Measurements from ENCODE around the gene KCNG3.

Gene KCNG3

DNA sequence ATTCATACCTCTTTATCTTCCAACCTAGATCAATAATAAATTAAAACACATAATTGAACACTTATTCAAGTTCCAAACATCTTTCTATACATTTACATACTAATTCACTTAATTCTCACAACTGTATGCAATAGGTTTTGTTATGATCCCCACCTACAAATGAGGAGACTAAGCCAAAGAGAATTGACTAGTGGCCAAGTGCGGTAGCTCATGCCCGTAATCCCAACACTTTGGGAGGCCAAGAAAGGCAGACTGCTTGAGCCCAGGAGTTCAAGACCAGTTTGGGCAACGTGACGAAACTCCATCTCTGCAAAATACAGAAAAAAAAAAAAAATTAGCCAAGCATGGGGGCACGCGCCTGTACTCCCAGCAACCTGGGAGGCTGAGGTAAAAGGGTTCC is 36.8 kb downstream of the KCNG3 start:
- Mint-ChIP-seq H3K4me3 (no peak overlapping the region), H3K9me3 (no peaks in the 10 kb centered on the region), H3K4me1 (ENCODE audit: low read depth) (no peaks in the 10 kb centered on the region), H3K36me3 (ENCODE audit: low read depth) (no peaks in the 10 kb centered on the region), H3K27me3 (ENCODE audit: low read depth) (peaks cover 7% of the 10 kb centered on the region), H3K27ac (no peak overlapping the region)

DNA sequence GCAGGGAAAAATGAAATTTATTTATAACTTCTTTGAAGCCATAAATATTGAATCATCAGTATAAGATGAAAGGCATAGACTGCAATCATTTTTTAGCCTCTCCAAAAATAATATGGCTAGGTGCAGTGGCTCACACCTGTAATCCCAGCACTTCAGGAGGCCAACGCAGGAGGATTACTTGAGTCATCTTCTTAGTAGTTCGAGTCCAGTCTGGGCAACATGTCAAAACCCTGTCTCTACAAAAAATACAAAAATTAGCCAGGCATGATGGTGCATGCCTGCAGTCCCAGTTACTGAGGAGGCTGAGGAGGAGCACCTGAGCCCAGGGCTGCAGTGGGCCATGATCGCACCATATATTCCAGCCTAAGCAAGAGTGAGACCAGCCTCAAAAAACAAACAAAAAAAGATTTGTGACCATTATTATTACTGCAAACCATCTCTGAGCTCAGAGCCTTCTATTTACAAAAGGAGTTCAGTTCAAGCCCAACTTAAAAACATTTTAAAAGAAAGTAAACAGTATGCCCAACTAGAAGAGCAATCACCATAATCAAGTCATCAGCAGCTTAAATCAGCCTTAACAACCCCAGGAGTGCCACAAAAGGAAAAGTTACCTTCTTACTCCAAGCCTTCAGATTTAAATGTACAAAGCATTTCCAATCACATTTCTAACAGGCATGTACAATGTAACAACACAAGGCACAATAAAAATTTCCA is 37.5 kb downstream of the KCNG3 start:
- Mint-ChIP-seq H3K4me1 (ENCODE audit: low read depth) (no peaks in the 10 kb centered on the region), H3K9me3 (no peaks in the 10 kb centered on the region), H3K27me3 (ENCODE audit: low read depth) (peaks cover 7% of the 10 kb centered on the region), H3K4me3 (no peak overlapping the region), H3K36me3 (ENCODE audit: low read depth) (no peaks in the 10 kb centered on the region), H3K27ac (no peak overlapping the region)

DNA sequence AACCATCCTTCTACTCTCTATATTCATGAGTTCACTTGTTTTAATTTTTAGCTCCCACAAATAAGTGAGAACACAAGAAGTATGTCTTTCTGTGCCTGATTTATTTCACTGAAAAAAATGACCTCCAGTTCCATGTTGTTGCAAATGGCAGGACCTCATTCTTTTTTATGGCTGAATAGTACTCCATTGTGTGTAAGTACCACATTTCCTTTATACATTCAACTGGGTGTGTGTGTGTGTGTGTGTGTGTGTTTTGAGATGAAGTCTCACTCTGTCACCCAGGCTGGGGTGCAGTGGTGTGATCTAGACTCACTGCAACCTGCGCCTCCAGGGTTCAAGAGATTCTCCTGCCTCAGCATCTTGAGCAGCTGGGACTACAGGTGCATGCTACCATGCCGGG is 41.2 kb downstream of the KCNG3 start:
- H3K27me3 Mint-ChIP-seq (ENCODE audit: low read depth) = no peaks in the 10 kb centered on the region
- H3K4me1 Mint-ChIP-seq (ENCODE audit: low read depth) = no peaks in the 10 kb centered on the region
- no peak overlapping the region for H3K27ac Mint-ChIP-seq
- H3K9me3 Mint-ChIP-seq = no peaks in the 10 kb centered on the region
- H3K36me3 Mint-ChIP-seq (ENCODE audit: low read depth) = no peaks in the 10 kb centered on the region
- no peak overlapping the region for H3K4me3 Mint-ChIP-seq

DNA sequence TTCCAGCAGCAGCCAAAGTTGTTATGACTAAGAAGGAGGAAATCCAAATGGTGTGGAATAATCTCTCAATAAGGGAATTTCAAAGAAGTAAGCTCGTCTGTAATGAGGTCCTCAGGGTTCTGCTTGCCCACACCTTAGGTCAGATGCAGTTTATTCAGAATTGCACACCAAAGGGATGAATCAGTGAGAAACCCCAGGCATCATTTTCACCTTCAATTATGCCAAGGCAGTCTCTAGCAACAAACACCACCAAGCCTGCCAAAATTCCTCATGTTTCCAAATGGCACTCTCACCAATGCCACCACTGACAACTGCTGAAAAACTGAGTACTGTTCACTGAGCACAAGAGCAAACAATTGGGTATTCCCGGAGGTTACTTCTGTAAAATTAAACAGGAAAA is 43.6 kb downstream of the KCNG3 start:
- H3K27ac Mint-ChIP-seq = no peak overlapping the region
- H3K4me3 Mint-ChIP-seq = no peak overlapping the region
- no peaks in the 10 kb centered on the region for H3K36me3 Mint-ChIP-seq (ENCODE audit: low read depth)
- H3K4me1 Mint-ChIP-seq (ENCODE audit: low read depth) = no peaks in the 10 kb centered on the region
- no peaks in the 10 kb centered on the region for H3K9me3 Mint-ChIP-seq
- H3K27me3 Mint-ChIP-seq (ENCODE audit: low read depth) = no peaks in the 10 kb centered on the region

DNA sequence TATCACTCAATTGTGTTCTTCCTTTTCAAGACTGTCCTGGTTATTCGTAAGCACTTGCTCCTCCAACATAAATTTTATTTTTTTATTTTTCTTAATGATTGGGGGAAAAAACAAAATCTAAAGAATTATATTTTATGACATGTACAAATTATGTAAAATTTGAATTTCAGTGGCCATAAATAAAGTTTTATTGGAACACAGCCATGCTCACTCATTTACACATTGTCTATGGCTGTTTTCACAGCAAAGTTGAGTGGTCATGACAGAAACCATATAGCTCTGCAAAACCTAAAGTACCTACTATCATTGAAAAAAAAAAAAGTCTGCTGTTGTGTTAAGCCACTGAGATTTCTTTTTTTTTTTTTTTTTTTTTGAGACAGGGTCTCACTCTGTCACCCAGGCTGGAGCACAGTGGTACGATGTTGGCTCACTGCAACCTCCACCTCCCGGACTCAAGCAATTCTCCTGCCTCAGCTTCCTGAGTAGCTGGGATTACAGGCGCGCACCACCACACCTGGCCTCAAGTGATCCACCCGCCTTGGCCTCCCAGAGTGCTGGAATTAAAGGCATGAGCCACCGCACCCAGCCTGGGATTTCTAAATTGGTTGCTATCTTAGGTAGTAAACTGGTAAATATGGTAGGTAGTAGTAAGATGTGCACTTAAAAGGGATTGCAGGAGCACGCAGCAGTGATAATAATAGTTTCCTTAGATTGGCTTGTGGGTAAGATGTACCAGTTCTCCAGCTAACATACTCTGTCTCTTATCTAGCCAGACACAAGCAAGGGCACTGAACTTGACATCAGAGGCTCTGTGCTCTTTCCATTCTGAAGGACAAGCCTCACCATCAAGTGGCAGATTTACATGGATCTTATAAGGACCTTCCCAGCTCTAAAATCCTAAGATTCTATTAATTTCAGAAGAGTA is 44.4 kb downstream of the KCNG3 start:
- Mint-ChIP-seq H3K4me1 (ENCODE audit: low read depth) (no peaks in the 10 kb centered on the region), H3K36me3 (ENCODE audit: low read depth) (no peaks in the 10 kb centered on the region), H3K27me3 (ENCODE audit: low read depth) (no peaks in the 10 kb centered on the region), H3K9me3 (no peaks in the 10 kb centered on the region), H3K27ac (no peak overlapping the region), H3K4me3 (no peak overlapping the region)

DNA sequence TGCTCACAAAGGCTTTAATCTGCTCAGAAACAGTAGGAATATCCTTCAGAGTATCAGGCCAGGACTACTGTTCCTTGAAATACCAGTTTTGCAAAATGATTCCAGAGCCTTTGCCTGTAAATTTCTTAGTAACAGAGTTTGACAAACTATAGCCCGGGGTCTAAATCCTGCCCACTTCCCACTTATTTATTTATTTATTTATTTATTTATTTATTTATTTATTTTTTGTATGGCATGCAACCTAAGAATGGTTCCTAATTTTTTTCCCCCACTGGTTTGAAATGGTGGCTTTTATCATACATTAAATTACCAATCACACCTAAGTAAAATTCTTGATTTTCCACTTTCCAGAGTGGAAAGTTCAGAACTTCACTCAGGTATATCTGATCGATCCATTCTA is 45.6 kb downstream of the KCNG3 start:
- H3K27me3 Mint-ChIP-seq (ENCODE audit: low read depth) = peaks cover 8% of the 10 kb centered on the region

DNA sequence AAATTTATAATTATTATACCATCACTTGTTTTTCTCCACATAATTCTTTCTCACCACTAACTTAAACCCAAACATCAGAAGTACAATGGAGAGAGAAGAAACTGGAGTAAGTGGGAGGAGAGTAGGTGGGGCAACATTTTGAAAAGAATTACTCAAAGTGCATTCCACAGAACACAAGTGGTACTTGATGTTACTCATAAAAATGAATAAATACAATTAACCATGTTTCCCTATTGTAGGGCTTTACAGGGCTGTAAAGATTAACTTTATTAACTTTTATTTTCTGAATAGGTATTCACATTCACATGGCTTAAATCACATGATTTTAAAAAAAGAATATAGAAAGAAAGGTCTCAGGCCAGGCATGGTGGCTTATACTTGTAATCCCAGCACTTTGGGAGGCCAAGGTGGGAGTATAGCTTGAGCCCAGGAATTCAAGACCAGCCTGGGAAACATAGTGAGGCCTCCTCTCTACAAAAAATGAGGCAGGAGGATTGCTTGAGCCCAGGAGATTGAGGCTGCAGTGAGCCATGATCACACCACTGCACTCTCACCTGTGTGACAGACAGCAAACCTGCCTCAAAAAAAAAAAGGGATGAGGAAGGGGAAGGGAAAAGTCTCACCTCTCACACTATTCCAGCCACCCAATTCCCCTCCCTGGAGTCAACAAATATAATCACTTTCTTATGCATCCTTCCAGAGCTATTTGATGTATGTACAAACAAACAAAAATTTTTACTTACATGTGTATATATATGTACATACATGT is 47.1 kb downstream of the KCNG3 start:
- H3K4me1 Mint-ChIP-seq (ENCODE audit: low read depth) = no peaks in the 10 kb centered on the region
- peaks cover 13% of the 10 kb centered on the region for H3K27me3 Mint-ChIP-seq (ENCODE audit: low read depth)
- no peaks in the 10 kb centered on the region for H3K36me3 Mint-ChIP-seq (ENCODE audit: low read depth)
- H3K27ac Mint-ChIP-seq = no peak overlapping the region
- H3K4me3 Mint-ChIP-seq = no peak overlapping the region
- no peaks in the 10 kb centered on the region for H3K9me3 Mint-ChIP-seq

More for the DNA sequence above, 45.6 kb downstream of the KCNG3 start:
- Mint-ChIP-seq H3K4me3 (no peak overlapping the region), H3K36me3 (ENCODE audit: low read depth) (no peaks in the 10 kb centered on the region), H3K4me1 (ENCODE audit: low read depth) (no peaks in the 10 kb centered on the region), H3K27ac (no peak overlapping the region), H3K9me3 (no peaks in the 10 kb centered on the region)

DNA sequence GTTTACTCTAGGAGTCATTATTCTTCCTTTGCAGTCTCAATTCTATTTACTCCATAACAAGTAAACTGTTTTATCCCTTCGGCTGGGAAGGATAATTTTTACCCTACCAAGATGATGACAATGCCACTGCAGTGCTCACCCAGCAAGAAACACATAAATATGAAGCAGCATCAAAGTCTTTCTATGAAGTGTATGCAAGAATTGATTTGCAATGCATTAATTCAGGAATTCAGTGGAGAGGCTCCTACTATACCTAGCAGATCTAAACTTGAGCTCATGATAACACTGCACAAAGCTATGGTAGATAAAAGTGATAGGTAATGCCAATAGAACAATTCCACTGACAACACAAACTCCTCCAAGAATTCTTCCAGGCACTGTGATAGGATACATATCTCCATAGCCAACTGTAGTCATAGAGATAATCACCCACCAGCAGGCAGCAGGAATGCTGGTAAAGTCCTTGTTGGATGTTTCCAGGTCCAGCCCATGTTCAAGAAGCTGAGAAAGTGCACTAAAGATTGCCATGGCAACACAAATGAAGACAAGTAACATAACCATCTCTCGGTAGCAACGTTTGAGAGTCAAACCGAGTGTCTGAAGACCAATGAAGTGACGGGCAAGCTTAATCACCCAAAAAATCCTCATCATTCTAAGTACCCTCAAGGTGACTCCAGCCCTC is 49.9 kb downstream of the KCNG3 start:
- Mint-ChIP-seq H3K9me3 (no peaks in the 10 kb centered on the region), H3K36me3 (ENCODE audit: low read depth) (no peaks in the 10 kb centered on the region), H3K4me3 (no peak overlapping the region), H3K4me1 (ENCODE audit: low read depth) (no peaks in the 10 kb centered on the region), H3K27me3 (ENCODE audit: low read depth) (peaks cover 13% of the 10 kb centered on the region), H3K27ac (no peak overlapping the region)

DNA sequence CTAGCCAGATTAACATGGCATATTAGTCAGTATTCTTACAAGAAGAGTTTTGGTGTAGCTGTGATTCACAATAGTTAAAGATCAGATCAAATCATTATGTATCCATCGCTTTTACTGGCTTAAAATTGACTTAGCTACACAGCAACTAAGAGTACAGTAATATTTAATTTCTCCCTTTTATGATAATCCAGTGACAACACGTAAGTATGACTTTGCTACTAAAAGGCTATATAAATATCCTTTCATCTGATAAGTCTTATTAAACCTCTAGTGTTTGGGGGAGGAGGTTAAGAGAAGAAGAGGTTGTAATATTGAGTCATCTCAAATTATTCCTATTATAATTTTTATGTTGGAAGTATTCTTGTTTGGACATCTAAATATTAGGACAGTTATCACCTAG is 51.0 kb downstream of the KCNG3 start:
- peaks cover 13% of the 10 kb centered on the region for H3K27me3 Mint-ChIP-seq (ENCODE audit: low read depth)

DNA sequence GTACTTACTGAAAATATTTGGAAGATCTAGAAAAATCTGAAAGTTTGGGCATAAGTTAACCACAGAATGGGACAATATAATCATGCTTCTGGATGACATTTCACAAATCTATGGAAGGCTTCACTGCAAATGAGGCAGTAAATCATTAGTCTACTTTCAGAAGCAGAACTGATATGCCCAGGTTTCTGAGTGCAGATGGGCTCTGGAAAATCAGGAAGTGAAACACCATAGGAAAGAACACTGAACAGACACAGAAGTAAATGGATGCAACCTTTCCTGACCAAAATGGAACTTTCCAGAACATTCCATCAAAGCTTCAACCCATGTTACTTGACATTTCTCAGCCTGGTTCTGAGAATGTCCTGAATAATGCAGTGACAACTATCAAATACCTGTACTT is 55.1 kb downstream of the KCNG3 start:
- Mint-ChIP-seq H3K27ac (no peak overlapping the region), H3K4me1 (ENCODE audit: low read depth) (no peaks in the 10 kb centered on the region), H3K9me3 (no peaks in the 10 kb centered on the region), H3K36me3 (ENCODE audit: low read depth) (no peaks in the 10 kb centered on the region), H3K27me3 (ENCODE audit: low read depth) (peaks cover 22% of the 10 kb centered on the region), H3K4me3 (no peak overlapping the region)

More for the DNA sequence above, 51.0 kb downstream of the KCNG3 start:
- Mint-ChIP-seq H3K27ac (no peak overlapping the region), H3K9me3 (no peaks in the 10 kb centered on the region), H3K4me3 (no peak overlapping the region), H3K36me3 (ENCODE audit: low read depth) (no peaks in the 10 kb centered on the region), H3K4me1 (ENCODE audit: low read depth) (no peaks in the 10 kb centered on the region)

DNA sequence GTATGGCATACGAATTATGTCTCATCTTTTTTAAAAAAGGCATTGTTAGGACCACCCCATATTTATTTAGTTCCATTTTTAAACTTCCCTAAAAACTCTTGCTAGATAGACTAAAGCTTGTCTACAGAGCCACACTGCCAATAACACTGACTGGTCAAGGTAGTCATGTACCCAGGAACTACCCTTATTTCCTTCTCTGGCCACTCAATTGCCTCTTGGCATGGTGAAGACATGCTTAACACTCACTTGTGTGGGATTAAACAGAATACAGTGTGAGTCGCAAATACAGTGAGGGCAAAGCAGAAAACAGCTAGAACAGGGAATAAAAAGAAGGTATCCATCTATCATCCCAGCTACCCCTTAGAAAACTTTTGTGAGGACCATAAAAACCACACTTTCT is 57.4 kb downstream of the KCNG3 start:
- H3K4me3 Mint-ChIP-seq = no peak overlapping the region

DNA sequence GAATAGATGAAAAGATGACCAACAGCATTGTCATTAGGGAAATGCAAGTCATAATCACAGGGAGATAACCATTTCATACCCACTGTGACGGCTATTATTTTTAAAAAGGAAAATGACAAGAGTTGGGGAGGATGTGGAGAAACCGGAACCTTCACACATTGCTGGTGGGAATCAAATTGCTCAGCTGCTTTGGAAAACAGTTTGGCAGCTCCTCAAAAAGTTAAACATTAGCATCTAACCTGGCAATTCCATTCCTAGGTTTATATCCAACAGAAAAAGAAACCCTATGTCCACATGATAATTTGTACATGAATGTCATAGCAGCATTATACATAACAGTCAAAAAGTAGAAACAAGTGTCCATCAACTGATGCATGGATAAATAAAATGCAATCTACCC is 58.2 kb downstream of the KCNG3 start:
- no peaks in the 10 kb centered on the region for H3K4me1 Mint-ChIP-seq (ENCODE audit: low read depth)
- no peaks in the 10 kb centered on the region for H3K36me3 Mint-ChIP-seq (ENCODE audit: low read depth)
- no peak overlapping the region for H3K27ac Mint-ChIP-seq
- no peaks in the 10 kb centered on the region for H3K9me3 Mint-ChIP-seq
- peaks cover 18% of the 10 kb centered on the region for H3K27me3 Mint-ChIP-seq (ENCODE audit: low read depth)
- no peak overlapping the region for H3K4me3 Mint-ChIP-seq

More for the DNA sequence above, 57.4 kb downstream of the KCNG3 start:
- H3K4me1 Mint-ChIP-seq (ENCODE audit: low read depth) = no peaks in the 10 kb centered on the region
- H3K27ac Mint-ChIP-seq = no peak overlapping the region
- no peaks in the 10 kb centered on the region for H3K9me3 Mint-ChIP-seq
- H3K36me3 Mint-ChIP-seq (ENCODE audit: low read depth) = no peaks in the 10 kb centered on the region
- H3K27me3 Mint-ChIP-seq (ENCODE audit: low read depth) = peaks cover 18% of the 10 kb centered on the region

DNA sequence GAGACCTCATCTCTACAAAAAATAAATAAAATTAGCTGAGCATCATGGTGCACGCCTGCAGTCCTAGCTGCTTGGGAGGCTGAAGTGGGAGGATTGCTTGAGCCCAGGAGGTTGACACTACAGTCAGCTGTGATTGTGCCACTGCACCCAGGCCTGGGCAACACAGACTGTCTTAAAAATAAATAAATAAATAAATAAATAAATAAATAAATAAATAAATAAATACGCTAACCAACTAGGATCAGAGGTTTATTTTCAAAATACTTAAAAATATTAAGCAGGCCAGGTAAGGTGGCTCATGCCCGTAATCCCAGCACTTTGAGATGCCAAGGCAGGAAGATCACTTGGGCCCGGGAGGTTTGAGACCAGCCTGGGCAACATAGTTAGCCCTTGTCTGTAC is 63.6 kb downstream of the KCNG3 start:
- Mint-ChIP-seq H3K4me3 (no peak overlapping the region), H3K9me3 (no peaks in the 10 kb centered on the region), H3K27ac (no peak overlapping the region), H3K4me1 (ENCODE audit: low read depth) (no peaks in the 10 kb centered on the region), H3K27me3 (ENCODE audit: low read depth) (peaks cover 22% of the 10 kb centered on the region), H3K36me3 (ENCODE audit: low read depth) (no peaks in the 10 kb centered on the region)

DNA sequence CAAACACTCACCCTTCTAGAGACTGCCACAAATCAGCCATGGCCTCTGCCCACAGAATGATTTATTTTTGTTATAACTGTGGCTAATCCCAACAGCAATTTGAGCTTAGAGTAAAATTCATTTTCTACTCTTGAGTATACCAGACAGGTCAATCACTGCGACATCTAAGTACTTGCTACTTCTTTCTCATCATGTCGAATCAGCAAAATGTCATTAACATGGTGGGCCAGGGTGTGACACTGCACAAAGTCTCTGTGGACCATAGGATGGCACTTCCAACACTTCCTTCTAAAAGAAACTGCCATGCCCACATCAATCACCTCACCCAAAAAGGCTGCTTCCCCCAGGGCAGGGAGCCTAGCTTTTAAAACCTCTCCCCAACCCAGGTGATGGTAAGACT is 64.4 kb downstream of the KCNG3 start:
- peaks cover 15% of the 10 kb centered on the region for H3K27me3 Mint-ChIP-seq (ENCODE audit: low read depth)
- no peaks in the 10 kb centered on the region for H3K36me3 Mint-ChIP-seq (ENCODE audit: low read depth)

More for the DNA sequence above, 64.4 kb downstream of the KCNG3 start:
- Mint-ChIP-seq H3K4me3 (no peak overlapping the region), H3K9me3 (no peaks in the 10 kb centered on the region), H3K27ac (no peak overlapping the region), H3K4me1 (ENCODE audit: low read depth) (no peaks in the 10 kb centered on the region)
